Mesenchymal stem cell (in vitro differentiated cells and primary cell): Measurements from ENCODE around the gene VWA1.

Experiments used
- DNase-seq: peaks from one replicate; pipeline ENCODE4 v3.0.0-alpha.2; 2013
- H2AFZ ChIP-seq: one replicate; pipeline ENCODE4 v1.6.1; 2013; ENCODE audit warnings: low read depth, mild to moderate bottlenecking, control low read depth, inconsistent platforms, low read length, moderate library complexity
- H2AK5ac ChIP-seq: 2 replicates; pipeline ENCODE4 v1.6.1; 2013; ENCODE audit warnings: low read length, moderate library complexity, mild to moderate bottlenecking, inconsistent platforms; ENCODE audit not compliant: severe bottlenecking
- H2BK120ac ChIP-seq: one replicate; pipeline ENCODE4 v1.6.1; 2013; ENCODE audit warnings: low read depth, mild to moderate bottlenecking, inconsistent platforms, low read length, moderate library complexity
- H2BK12ac ChIP-seq, 2 experiments: one replicate each; pipeline ENCODE4 v1.6.1; 2013; ENCODE audit warnings: inconsistent platforms in 2 of 2, low read length in 2 of 2, mild to moderate bottlenecking in 2 of 2, moderate library complexity in 2 of 2, control low read depth in 1 of 2
- H2BK15ac ChIP-seq: one replicate; pipeline ENCODE4 v1.6.1; 2013; ENCODE audit warnings: mild to moderate bottlenecking, low read depth, inconsistent platforms; ENCODE audit not compliant: poor library complexity, severe bottlenecking
- H2BK5ac ChIP-seq: 2 replicates; pipeline ENCODE4 v1.6.1; 2013; ENCODE audit warnings: low read depth, mild to moderate bottlenecking, low read length, control low read depth, inconsistent platforms; ENCODE audit not compliant: poor library complexity, severe bottlenecking
- H3K14ac ChIP-seq, 2 experiments: one replicate each; pipeline ENCODE4 v1.6.1; 2013; ENCODE audit warnings: inconsistent platforms in 2 of 2, low read length in 2 of 2, control low read depth in 1 of 2, mild to moderate bottlenecking in 1 of 2, moderate library complexity in 1 of 2
- H3K18ac ChIP-seq, 2 experiments: one replicate each; pipeline ENCODE4 v1.6.1; 2013; ENCODE audit warnings: inconsistent platforms in 2 of 2, low read length in 2 of 2, control low read depth in 1 of 2, low read depth in 1 of 2, mild to moderate bottlenecking in 1 of 2
- H3K23ac ChIP-seq, 2 experiments: one replicate each; pipeline ENCODE4 v1.6.1; 2013; ENCODE audit warnings: inconsistent platforms in 2 of 2, low read length in 2 of 2, mild to moderate bottlenecking in 2 of 2, moderate library complexity in 2 of 2, control low read depth in 1 of 2
- H3K27ac ChIP-seq: 2 replicates; pipeline ENCODE4 v1.5.1; 2013; ENCODE audit warnings: mild to moderate bottlenecking, moderate library complexity, low read length, control low read depth, inconsistent platforms; ENCODE audit not compliant: poor library complexity, severe bottlenecking
- H3K27me3 ChIP-seq, 2 experiments: 2 replicates each; pipeline versions ENCODE4 v1.6.1 to v1.7.0; 2013; ENCODE audit warnings: low read length in 2 of 2, mild to moderate bottlenecking in 2 of 2, moderate library complexity in 2 of 2, control low read depth in 1 of 2, inconsistent platforms in 1 of 2; ENCODE audit not compliant: control insufficient read depth in 1 of 2, insufficient read depth in 1 of 2
- H3K36me3 ChIP-seq, 2 experiments: 2 replicates each; pipeline versions ENCODE4 v1.6.1 to v1.7.0; 2013; ENCODE audit warnings: low read length in 2 of 2, control low read depth in 1 of 2, inconsistent platforms in 1 of 2, low read depth in 1 of 2, mild to moderate bottlenecking in 1 of 2; ENCODE audit not compliant: insufficient read depth in 2 of 2, control insufficient read depth in 1 of 2
- H3K4ac ChIP-seq, 2 experiments: one replicate each; pipeline ENCODE4 v1.6.1; 2013; ENCODE audit warnings: inconsistent platforms in 2 of 2, low read length in 2 of 2, mild to moderate bottlenecking in 2 of 2, moderate library complexity in 2 of 2, control low read depth in 1 of 2, low read depth in 1 of 2
- H3K4me1 ChIP-seq: 2 replicates; pipeline ENCODE4 v1.6.1; 2013; ENCODE audit warnings: low read depth, low read length, control low read depth; ENCODE audit not compliant: control insufficient read depth, insufficient read depth
- H3K4me2 ChIP-seq: 2 replicates; pipeline ENCODE4 v1.6.1; 2013; ENCODE audit warnings: low read length, mild to moderate bottlenecking, inconsistent platforms; ENCODE audit not compliant: poor library complexity, severe bottlenecking
- H3K4me3 ChIP-seq, 2 experiments: 2 replicates each; pipeline versions ENCODE4 v1.5.1 to v1.7.0; 2013; ENCODE audit warnings: low read length in 2 of 2, mild to moderate bottlenecking in 2 of 2, control low read depth in 1 of 2, low read depth in 1 of 2; ENCODE audit not compliant: insufficient read depth in 1 of 2
- H3K79me1 ChIP-seq: replicated peaks from 2 replicates; pipeline ENCODE4 v1.6.1; 2013; ENCODE audit warnings: mild to moderate bottlenecking, control low read depth, low read length, inconsistent platforms; ENCODE audit not compliant: poor library complexity, severe bottlenecking
- H3K9ac ChIP-seq: 2 replicates; pipeline ENCODE4 v1.7.0; 2013; ENCODE audit warnings: mild to moderate bottlenecking, low read length, moderate library complexity
- H3K9me3 ChIP-seq: 2 replicates; pipeline ENCODE4 v1.7.0; 2013; ENCODE audit warnings: mild to moderate bottlenecking, low read length; ENCODE audit not compliant: control insufficient read depth
- H4K8ac ChIP-seq: one replicate; pipeline ENCODE4 v1.6.1; 2013; ENCODE audit warnings: inconsistent platforms, mild to moderate bottlenecking, low read length, moderate library complexity
- H4K91ac ChIP-seq: one replicate; pipeline ENCODE4 v1.6.1; 2013; ENCODE audit warnings: mild to moderate bottlenecking, low read length, inconsistent platforms
- WGBS: methylation state at CpG from one replicate; pipeline ENCODE4 v1.1.7; 2013; ENCODE audit warnings: mixed read lengths; 5-methylcytosine and 5-hydroxymethylcytosine counted together

Gene VWA1

GRCh38 chr1:1489861-1490260, 54.4 kb downstream of the VWA1 start:
- H2BK12ac ChIP-seq: no peak overlapping the region
- H4K8ac ChIP-seq: peak overlapping the region; percentile 60
- H3K79me1 ChIP-seq: peaks cover 25% of the 10 kb centered on the region
- no peak overlapping the region for H3K4me2 ChIP-seq
- H3K4me3 ChIP-seq: no peak overlapping the region
- H2BK120ac ChIP-seq: no peak overlapping the region
- H3K27ac ChIP-seq: no peak overlapping the region
- no peak overlapping the region for H3K23ac ChIP-seq
- peaks cover 60 to 91% of the 10 kb centered on the region in 2 experiments for H3K36me3 ChIP-seq
- no peak overlapping the region for H4K91ac ChIP-seq
- peaks cover 17% of the 10 kb centered on the region for H3K9me3 ChIP-seq
- no peak overlapping the region for H2AK5ac ChIP-seq
- no peak overlapping the region for H3K4ac ChIP-seq
- no peak overlapping the region for H3K18ac ChIP-seq
- H3K27me3 ChIP-seq: no peaks in the 10 kb centered on the region
- no peak for DNase-seq
- no peaks in the 10 kb centered on the region for H3K4me1 ChIP-seq
- no peak overlapping the region for H2BK15ac ChIP-seq
- no peak overlapping the region for H2AFZ ChIP-seq
- H3K14ac ChIP-seq: no peak overlapping the region
- no peak overlapping the region for H2BK5ac ChIP-seq
- 95% methylated on average over 19 of the region's 19 CpGs for WGBS
- no peak overlapping the region for H3K9ac ChIP-seq

- H3K18ac ChIP-seq: no peak overlapping the region
- H3K9ac ChIP-seq: no peak overlapping the region
- H3K9me3 ChIP-seq: peaks cover 17% of the 10 kb centered on the region
- no peak overlapping the region for H3K14ac ChIP-seq
- H3K4me2 ChIP-seq: no peak overlapping the region
- WGBS: 98% methylated on average over 18 of the region's 25 CpGs
- no peak overlapping the region for H2BK120ac ChIP-seq
- no peak overlapping the region for H4K8ac ChIP-seq
- no peak overlapping the region for H3K23ac ChIP-seq
- no peak overlapping the region for H4K91ac ChIP-seq
- H3K79me1 ChIP-seq: peaks cover 29% of the 10 kb centered on the region
- H3K4ac ChIP-seq: no peak overlapping the region
- no peaks in the 10 kb centered on the region for H3K4me1 ChIP-seq
- H3K4me3 ChIP-seq: no peak overlapping the region
- H2BK12ac ChIP-seq: no peak overlapping the region
- H3K36me3 ChIP-seq: peaks cover 66 to 91% of the 10 kb centered on the region in 2 experiments
- H2AFZ ChIP-seq: no peak overlapping the region
- H3K27ac ChIP-seq: no peak overlapping the region
- no peak overlapping the region for H2BK5ac ChIP-seq
- H3K27me3 ChIP-seq: no peaks in the 10 kb centered on the region
- no peak overlapping the region for H2AK5ac ChIP-seq
- DNase-seq: no peak
- H2BK15ac ChIP-seq: no peak overlapping the region
Observed at GRCh38 chr1:1490633-1491230, 55.2 kb downstream of the VWA1 start.

GRCh38 chr1:1491601-1492000, 56.1 kb downstream of the VWA1 start:
- Histone ChIP-seq H3K79me1 (peaks cover 30% of the 10 kb centered on the region), H3K4me1 (no peaks in the 10 kb centered on the region), H3K9ac (no peak overlapping the region), H2BK120ac (no peak overlapping the region), H2AFZ (no peak overlapping the region), H3K27me3 (no peaks in the 10 kb centered on the region), H3K9me3 (peaks cover 17% of the 10 kb centered on the region), H2BK12ac (no peak overlapping the region), H3K14ac (no peak overlapping the region), H2BK15ac (no peak overlapping the region), H2AK5ac (no peak overlapping the region), H3K18ac (no peak overlapping the region), H3K4ac (no peak overlapping the region), H2BK5ac (no peak overlapping the region), H3K4me2 (no peak overlapping the region), H3K36me3 (peaks cover 66 to 91% of the 10 kb centered on the region in 2 experiments), H4K8ac (no peak overlapping the region), H3K23ac (no peak overlapping the region), H3K4me3 (no peak overlapping the region), H3K27ac (no peak overlapping the region), H4K91ac (no peak overlapping the region)
- DNase-seq: no peak
- 96% methylated on average over 10 of the region's 10 CpGs for WGBS
